Activated CD8-positive, alpha-beta T cell treated with anti-CD3 and anti-CD28 coated beads for 36 hours (primary cell): ENCODE data around the gene CDKAL1. TPM values are rescaled to one million over a fixed set of nuclear protein-coding genes. Genes with fewer than 3 reads are reported as not detected.

ENCODE experiments used
- ATAC-seq: fragments of 200-7000 bp; cut with Tn5 transposase; one replicate; pipeline ENCODE4 v1.10.0; 2021; ENCODE audit warnings: mild to moderate bottlenecking, moderate library complexity
- CTCF ChIA-PET: fragments of 350-600 bp; sonication (Branson Sonifier 250); formaldehyde crosslinking; loops from one replicate; lab custom pipeline; 2021; ENCODE audit warnings: antibody characterized with exemption; lab: Charles Lee
- POLR2A ChIA-PET: fragments of 350-600 bp; sonication (Branson Sonifier 250); formaldehyde crosslinking; loops from one replicate; lab custom pipeline; 2021; ENCODE audit warnings: antibody characterized with exemption; lab: Charles Lee
- DNase-seq: peaks from one replicate; pipeline ENCODE4 v3.0.0-alpha.2; 2020
- H3K27ac Mint-ChIP-seq: one replicate; pipeline ENCODE4 v1.8.0; 2021; ENCODE audit warnings: mild to moderate bottlenecking, mixed read lengths
- H3K27me3 Mint-ChIP-seq: one replicate; pipeline ENCODE4 v1.8.0; 2021; ENCODE audit warnings: mixed read lengths
- H3K36me3 Mint-ChIP-seq: one replicate; pipeline ENCODE4 v1.8.0; 2021; ENCODE audit warnings: low read depth, mixed read lengths
- H3K4me1 Mint-ChIP-seq: one replicate; pipeline ENCODE4 v1.8.0; 2021; ENCODE audit warnings: low read depth, mixed read lengths
- H3K4me3 Mint-ChIP-seq: one replicate; pipeline ENCODE4 v1.8.0; 2021; ENCODE audit warnings: mild to moderate bottlenecking, moderate library complexity, mixed read lengths
- H3K9me3 Mint-ChIP-seq: one replicate; pipeline ENCODE4 v1.8.0; 2021; ENCODE audit warnings: mixed read lengths
- CTCF ChIP-seq: fragments of 200-600 bp; IDR thresholded peaks from one replicate; pipeline ENCODE4 v1.8.0; 2022; ENCODE audit warnings: antibody characterized with exemption, mild to moderate bottlenecking
- intact Hi-C: fragments of 100-400 bp; cut with micrococcal nuclease; formaldehyde crosslinking; loops from one replicate; pipeline ENCODE4 v1.10.0; 2022
- total RNA-seq, 2 experiments: library from RNA; stranded (reverse); gene quantifications; one replicate each; pipeline ENCODE4 v1.2.3, GENCODE V29; 2021

Gene CDKAL1
- total RNA-seq, 2 experiments from 2014 or later = 21.6 to 23.6 TPM

- Mint-ChIP-seq H3K4me3 (no peak overlapping the region), H3K9me3 (no peaks in the 10 kb centered on the region), H3K36me3 (peaks cover 3% of the 10 kb centered on the region), H3K27ac (no peak overlapping the region), H3K4me1 (peaks cover 14% of the 10 kb centered on the region), H3K27me3 (no peaks in the 10 kb centered on the region)
- no peak for ATAC-seq
- peak; percentile 68 for TF ChIP-seq CTCF
- intact Hi-C loops = loop anchor here (5.0 kb wide), 1 partner anchor 1023 kb away; no protein-coding TSS in a partner anchor
- DNase-seq = no peak
- ChIA-PET CTCF (interaction anchor here (0.7 to 5.0 kb wide), 13 partner anchors 8 to 1029 kb away, joined by 3 to 37 read pairs (median 4); partner anchors contain the start of gene SOX4), POLR2A (no interaction called here)
Measured at GRCh38 chr6:20564269-20564668, 30.0 kb downstream of the CDKAL1 start.

- CTCF ChIA-PET = interaction anchor here (0.7 to 5.0 kb wide), 10 partner anchors 9 to 1028 kb away, joined by 3 to 37 read pairs (median 4); partner anchors contain the start of gene SOX4
- no peak overlapping the region for H3K27ac Mint-ChIP-seq
- no peak for ATAC-seq
Measured at GRCh38 chr6:20564777-20565176, 30.5 kb downstream of the CDKAL1 start.

GRCh38 chr6:20565342-20565741 lies 31.1 kb downstream of the CDKAL1 start:
- ATAC-seq (no peak), DNase-seq (no peak)
- Mint-ChIP-seq H3K27ac (no peak overlapping the region), H3K4me3 (no peak overlapping the region), H3K4me1 (peaks cover 11% of the 10 kb centered on the region), H3K9me3 (no peaks in the 10 kb centered on the region), H3K27me3 (no peaks in the 10 kb centered on the region), H3K36me3 (peaks cover 3% of the 10 kb centered on the region)
- ChIA-PET CTCF (interaction anchor here (0.7 to 5.0 kb wide), 6 partner anchors 11 to 1028 kb away, joined by 3 to 37 read pairs (median 8); partner anchors contain the start of gene SOX4), POLR2A (interaction anchor here (0.6 kb wide), 1 partner anchor 150 kb away, joined by 3 read pairs; no protein-coding TSS in a partner anchor)
- no peak for TF ChIP-seq CTCF
- intact Hi-C loops = no loop called here

More at GRCh38 chr6:20564777-20565176, 30.5 kb downstream of the CDKAL1 start:
- POLR2A ChIA-PET = no interaction called here
- Mint-ChIP-seq H3K9me3 (no peaks in the 10 kb centered on the region), H3K36me3 (peaks cover 3% of the 10 kb centered on the region), H3K4me1 (peaks cover 13% of the 10 kb centered on the region), H3K4me3 (no peak overlapping the region), H3K27me3 (no peaks in the 10 kb centered on the region)
- DNase-seq = no peak
- TF ChIP-seq CTCF = no peak
- intact Hi-C loops = loop anchor here (5.0 kb wide), 1 partner anchor 1023 kb away; no protein-coding TSS in a partner anchor

GRCh38 chr6:20566109-20566508 lies 31.9 kb downstream of the CDKAL1 start:
- CTCF ChIA-PET = interaction anchor here (0.8 to 5.0 kb wide), 5 partner anchors 10 to 1027 kb away, joined by 3 to 37 read pairs (median 3); partner anchors contain the start of gene SOX4
- no peak overlapping the region for H3K27ac Mint-ChIP-seq

More at GRCh38 chr6:20566109-20566508, 31.9 kb downstream of the CDKAL1 start:
- TF ChIP-seq CTCF = no peak
- Mint-ChIP-seq H3K36me3 (peaks cover 3% of the 10 kb centered on the region), H3K27me3 (no peaks in the 10 kb centered on the region), H3K4me3 (no peak overlapping the region), H3K4me1 (peaks cover 12% of the 10 kb centered on the region), H3K9me3 (no peaks in the 10 kb centered on the region)
- DNase-seq (no peak), ATAC-seq (no peak)
- POLR2A ChIA-PET = no interaction called here
- intact Hi-C loops = no loop called here
